Stimulated activated CD4-positive, alpha-beta T cell treated with anti-CD3 and anti-CD28 coated beads, TNF-alpha, amount 100 ng/mL, for 48 hours (primary cell): ENCODE data around the gene PCDHGA1.
A peak's percentile ranks its signal among the peaks of the same experiment; 100 is the strongest.

Source experiments
- DNase-seq, 3 donors: peaks; one replicate each; pipeline ENCODE4 v3.0.0-alpha.2; 2020; ENCODE audit warnings: low read depth in 3 of 3

Gene PCDHGA1

GRCh38 chr5:141529873-141530272 is 199.6 kb downstream of the PCDHGA1 start:
- DNase-seq = no peak

- DNase-seq = no peak
Observed at GRCh38 chr5:141532726-141533125, 202.4 kb downstream of the PCDHGA1 start.

GRCh38 chr5:141533897-141534296 is 203.6 kb downstream of the PCDHGA1 start:
- no peak for DNase-seq

- DNase-seq = no peak
Observed at GRCh38 chr5:141534492-141535213, 204.3 kb downstream of the PCDHGA1 start.

GRCh38 chr5:141543053-141543452 is 212.7 kb downstream of the PCDHGA1 start:
- DNase-seq = no peak

GRCh38 chr5:141547488-141547887 is 217.2 kb downstream of the PCDHGA1 start:
- DNase-seq = no peak

GRCh38 chr5:141547921-141548320 is 217.6 kb downstream of the PCDHGA1 start:
- no peak for DNase-seq

GRCh38 chr5:141557681-141558136 is 227.4 kb downstream of the PCDHGA1 start:
- DNase-seq = peak; percentile 58 to 73 (median 59)

GRCh38 chr5:141558150-141558549 is 227.8 kb downstream of the PCDHGA1 start:
- no peak for DNase-seq

GRCh38 chr5:141559461-141559860 is 229.1 kb downstream of the PCDHGA1 start:
- DNase-seq = no peak

- DNase-seq = no peak
Observed at GRCh38 chr5:141560151-141560550, 229.8 kb downstream of the PCDHGA1 start.

GRCh38 chr5:141560725-141561483 is 230.6 kb downstream of the PCDHGA1 start:
- no peak for DNase-seq
